ENCODE measurements around the gene ADCK2.

GRCh38 chr7:140694592-140694991 lies 21.8 kb downstream of the ADCK2 start:
- TF ChIP-seq POLR2AphosphoS5 (IDR thresholded peaks at IDR 0.05; ENCODE audit: borderline replicate concordance, low read depth, low read length) (no peak), EZH2 (IDR thresholded peaks at IDR 0.05) (no peak)
